GM23338 (cell line): Measurements from ENCODE around the gene KSR2. TPM values are rescaled to one million over a fixed set of nuclear protein-coding genes. Genes with fewer than 3 reads are reported as not detected.
"Not testable (repeated sequence)": the region's sequence is repeated elsewhere in the genome, so short reads cannot be mapped to it uniquely, and the experiment has no call there.

ENCODE experiments used
- ATAC-seq: fragments of 200-7000 bp; cut with Tn5 transposase; 3 replicates; pipeline ENCODE4 v1.9.1; 2020
- DNase-seq: peaks from one replicate; pipeline ENCODE4 v3.0.0-alpha.2; 2015; ENCODE audit warnings: low spot score
- H2AFZ ChIP-seq: fragments of 200-600 bp; sonication (generic); 2 replicates; pipeline ENCODE4 v1.8.0; 2016; ENCODE audit warnings: antibody characterized with exemption, mild to moderate bottlenecking, moderate library complexity
- H3F3A ChIP-seq: fragments of 200-600 bp; sonication (generic); replicated peaks from 2 replicates; pipeline ENCODE4 v1.8.0; 2017; ENCODE audit warnings: antibody characterized with exemption, mixed run types, low read depth
- H3K27ac ChIP-seq: fragments of 200-600 bp; sonication (generic); 2 replicates; pipeline ENCODE4 v1.6.1; 2016; ENCODE audit warnings: low read depth
- H3K27me3 ChIP-seq: fragments of 200-600 bp; sonication (generic); 2 replicates; pipeline ENCODE4 v1.8.0; 2016; ENCODE audit warnings: mild to moderate bottlenecking, mixed run types, moderate library complexity; ENCODE audit not compliant: insufficient read depth
- H3K36me3 ChIP-seq: fragments of 200-600 bp; sonication (generic); 2 replicates; pipeline ENCODE4 v1.8.0; 2016; ENCODE audit warnings: mild to moderate bottlenecking; ENCODE audit not compliant: insufficient read depth
- H3K4me1 ChIP-seq: fragments of 200-600 bp; sonication (generic); 2 replicates; pipeline ENCODE4 v1.8.0; 2016; ENCODE audit warnings: mild to moderate bottlenecking, moderate library complexity; ENCODE audit not compliant: insufficient read depth
- H3K4me2 ChIP-seq: fragments of 200-600 bp; sonication (generic); 2 replicates; pipeline ENCODE4 v1.7.1; 2017; ENCODE audit warnings: mixed run types
- H3K4me3 ChIP-seq: fragments of 200-600 bp; sonication (generic); 2 replicates; pipeline ENCODE4 v1.6.1; 2016; ENCODE audit warnings: mixed run types
- H3K79me2 ChIP-seq: fragments of 200-600 bp; sonication (generic); replicated peaks from 2 replicates; pipeline ENCODE4 v1.8.0; 2017; ENCODE audit warnings: mild to moderate bottlenecking; ENCODE audit not compliant: insufficient read depth
- H3K9me2 ChIP-seq: fragments of 200-600 bp; sonication (generic); 2 replicates; pipeline ENCODE4 v1.8.0; 2017; ENCODE audit not compliant: insufficient read depth
- H4K20me1 ChIP-seq: fragments of 200-600 bp; sonication (generic); replicated peaks from 2 replicates; pipeline ENCODE4 v1.8.0; 2017; ENCODE audit warnings: mild to moderate bottlenecking; ENCODE audit not compliant: insufficient read depth
- H3K27ac Mint-ChIP-seq: 2 replicates; pipeline ENCODE4 v1.8.0; 2020; ENCODE audit warnings: inconsistent platforms, mild to moderate bottlenecking, moderate library complexity, mixed read lengths
- H3K27me3 Mint-ChIP-seq: 3 replicates; pipeline ENCODE4 v1.8.0; 2022; ENCODE audit warnings: low read depth, mild to moderate bottlenecking, moderate library complexity, mixed read lengths, inconsistent platforms; ENCODE audit not compliant: insufficient read depth, poor library complexity
- H3K36me3 Mint-ChIP-seq: 3 replicates; pipeline ENCODE4 v1.8.0; 2021; ENCODE audit warnings: low read depth, mild to moderate bottlenecking, inconsistent platforms, moderate library complexity, mixed read lengths
- H3K4me1 Mint-ChIP-seq: 3 replicates; pipeline ENCODE4 v1.8.0; 2020; ENCODE audit warnings: mild to moderate bottlenecking, inconsistent platforms, mixed read lengths
- H3K4me3 Mint-ChIP-seq: 3 replicates; pipeline ENCODE4 v1.8.0; 2021; ENCODE audit warnings: moderate library complexity, mild to moderate bottlenecking, inconsistent platforms, mixed read lengths
- H3K9me3 Mint-ChIP-seq: 3 replicates; pipeline ENCODE4 v1.8.0; 2020; ENCODE audit warnings: moderate library complexity, mild to moderate bottlenecking, inconsistent platforms, mixed read lengths
- EZH2phosphoT487 ChIP-seq: fragments of 200-600 bp; sonication (generic); IDR thresholded peaks from one replicate; pipeline ENCODE4 v1.8.1; 2018; ENCODE audit warnings: antibody characterized with exemption; ENCODE audit not compliant: unreplicated experiment
- NANOG ChIP-seq: IDR thresholded peaks from 2 replicates; pipeline ENCODE4 v1.6.1; 2016; ENCODE audit warnings: antibody characterized with exemption, borderline replicate concordance
- POLR2AphosphoS5 ChIP-seq: IDR thresholded peaks from 2 replicates; pipeline ENCODE4 v1.6.1; 2016; ENCODE audit warnings: antibody characterized with exemption, low read depth
- STAT1 ChIP-seq: IDR thresholded peaks from one replicate; pipeline ENCODE4 v1.6.1; 2016; ENCODE audit warnings: antibody characterized with exemption; ENCODE audit not compliant: unreplicated experiment
- ZNF114 ChIP-seq: fragments of 250-450 bp; sonication (Bioruptor Pico); IDR thresholded peaks from 2 replicates; pipeline ENCODE4 v1.5.0; 2020; ENCODE audit warnings: mild to moderate bottlenecking, moderate library complexity
- ZNF331 ChIP-seq: fragments of 250-450 bp; sonication (Bioruptor Pico); IDR thresholded peaks from 2 replicates; pipeline ENCODE4 v1.5.0; 2020; ENCODE audit warnings: low read depth, mild to moderate bottlenecking, moderate library complexity
- polyA plus RNA-seq: library from polyadenylated mRNA; unstranded; fragments of >200 nt; fragmentation: Nextera tagmentation; extraction: Ambion mirVana; gene quantifications from 2 replicates; pipeline ENCODE4 v1.2.1, GENCODE V29; 2016
- total RNA-seq: library from RNA; depleted of rRNA; stranded (reverse); fragments of >200 nt; shearing (Covaris generic); gene quantifications from 2 replicates; pipeline ENCODE4 v1.2.3, GENCODE V29; 2014
- TF ChIP-seq, protein P1 (sequence below): fragments of 250-450 bp; sonication (Bioruptor Pico); IDR thresholded peaks from 2 replicates; pipeline ENCODE4 v1.5.0; 2020; ENCODE audit warnings: mild to moderate bottlenecking, moderate library complexity
- TF ChIP-seq, protein P2 (sequence below): IDR thresholded peaks from one replicate; pipeline ENCODE4 v1.6.1; 2018; ENCODE audit warnings: antibody characterized with exemption; ENCODE audit not compliant: unreplicated experiment
- TF ChIP-seq, protein P3 (sequence below): IDR thresholded peaks from 2 replicates; pipeline ENCODE4 v1.6.1; 2016; ENCODE audit warnings: antibody characterized with exemption
- TF ChIP-seq, protein P4 (sequence below), 2 experiments: fragments of 200-600 bp in 1 of 2; sonication (generic) in 1 of 2; conservative IDR thresholded peaks; 2 replicates each; pipeline versions ENCODE4 v1.5.1 to v1.6.1; 2016 to 2017; ENCODE audit warnings: antibody characterized with exemption in 2 of 2, low read depth in 2 of 2, mild to moderate bottlenecking in 2 of 2, moderate library complexity in 1 of 2

The KSR2 gene
- total and polyA plus RNA-seq, 2 experiments from 2014 or later = 1.1 to 2.7 TPM

DNA sequence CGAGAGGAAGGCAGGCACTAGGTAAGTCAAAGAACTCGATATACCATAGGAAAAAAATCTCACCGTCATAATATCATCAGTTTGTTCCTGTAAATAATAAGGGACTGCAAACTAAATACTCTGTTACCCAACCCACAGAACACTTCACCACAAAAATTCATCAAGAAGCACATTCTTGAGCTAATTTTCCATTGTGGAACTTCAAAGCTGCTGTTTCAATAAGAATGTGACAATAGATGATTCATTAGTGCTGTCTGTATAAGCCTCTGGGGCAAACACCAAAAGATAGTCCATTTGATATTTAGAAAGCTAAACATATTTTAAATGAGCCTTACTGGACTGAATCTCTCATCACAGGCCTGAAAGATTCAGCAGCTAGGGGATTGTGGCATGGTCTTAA is 219.4 kb downstream of the KSR2 start:
- Mint-ChIP-seq H3K27me3 (no peaks in the 10 kb centered on the region), H3K27ac (no peak overlapping the region)
- TF ChIP-seq STAT1 = no peak
- no peak for TF ChIP-seq POLR2AphosphoS5
- no peak for TF ChIP-seq ZNF114 (CRISPR knock-in tag)
- TF ChIP-seq ZNF331 (CRISPR knock-in tag) = no peak
- TF ChIP-seq, protein P1, sequence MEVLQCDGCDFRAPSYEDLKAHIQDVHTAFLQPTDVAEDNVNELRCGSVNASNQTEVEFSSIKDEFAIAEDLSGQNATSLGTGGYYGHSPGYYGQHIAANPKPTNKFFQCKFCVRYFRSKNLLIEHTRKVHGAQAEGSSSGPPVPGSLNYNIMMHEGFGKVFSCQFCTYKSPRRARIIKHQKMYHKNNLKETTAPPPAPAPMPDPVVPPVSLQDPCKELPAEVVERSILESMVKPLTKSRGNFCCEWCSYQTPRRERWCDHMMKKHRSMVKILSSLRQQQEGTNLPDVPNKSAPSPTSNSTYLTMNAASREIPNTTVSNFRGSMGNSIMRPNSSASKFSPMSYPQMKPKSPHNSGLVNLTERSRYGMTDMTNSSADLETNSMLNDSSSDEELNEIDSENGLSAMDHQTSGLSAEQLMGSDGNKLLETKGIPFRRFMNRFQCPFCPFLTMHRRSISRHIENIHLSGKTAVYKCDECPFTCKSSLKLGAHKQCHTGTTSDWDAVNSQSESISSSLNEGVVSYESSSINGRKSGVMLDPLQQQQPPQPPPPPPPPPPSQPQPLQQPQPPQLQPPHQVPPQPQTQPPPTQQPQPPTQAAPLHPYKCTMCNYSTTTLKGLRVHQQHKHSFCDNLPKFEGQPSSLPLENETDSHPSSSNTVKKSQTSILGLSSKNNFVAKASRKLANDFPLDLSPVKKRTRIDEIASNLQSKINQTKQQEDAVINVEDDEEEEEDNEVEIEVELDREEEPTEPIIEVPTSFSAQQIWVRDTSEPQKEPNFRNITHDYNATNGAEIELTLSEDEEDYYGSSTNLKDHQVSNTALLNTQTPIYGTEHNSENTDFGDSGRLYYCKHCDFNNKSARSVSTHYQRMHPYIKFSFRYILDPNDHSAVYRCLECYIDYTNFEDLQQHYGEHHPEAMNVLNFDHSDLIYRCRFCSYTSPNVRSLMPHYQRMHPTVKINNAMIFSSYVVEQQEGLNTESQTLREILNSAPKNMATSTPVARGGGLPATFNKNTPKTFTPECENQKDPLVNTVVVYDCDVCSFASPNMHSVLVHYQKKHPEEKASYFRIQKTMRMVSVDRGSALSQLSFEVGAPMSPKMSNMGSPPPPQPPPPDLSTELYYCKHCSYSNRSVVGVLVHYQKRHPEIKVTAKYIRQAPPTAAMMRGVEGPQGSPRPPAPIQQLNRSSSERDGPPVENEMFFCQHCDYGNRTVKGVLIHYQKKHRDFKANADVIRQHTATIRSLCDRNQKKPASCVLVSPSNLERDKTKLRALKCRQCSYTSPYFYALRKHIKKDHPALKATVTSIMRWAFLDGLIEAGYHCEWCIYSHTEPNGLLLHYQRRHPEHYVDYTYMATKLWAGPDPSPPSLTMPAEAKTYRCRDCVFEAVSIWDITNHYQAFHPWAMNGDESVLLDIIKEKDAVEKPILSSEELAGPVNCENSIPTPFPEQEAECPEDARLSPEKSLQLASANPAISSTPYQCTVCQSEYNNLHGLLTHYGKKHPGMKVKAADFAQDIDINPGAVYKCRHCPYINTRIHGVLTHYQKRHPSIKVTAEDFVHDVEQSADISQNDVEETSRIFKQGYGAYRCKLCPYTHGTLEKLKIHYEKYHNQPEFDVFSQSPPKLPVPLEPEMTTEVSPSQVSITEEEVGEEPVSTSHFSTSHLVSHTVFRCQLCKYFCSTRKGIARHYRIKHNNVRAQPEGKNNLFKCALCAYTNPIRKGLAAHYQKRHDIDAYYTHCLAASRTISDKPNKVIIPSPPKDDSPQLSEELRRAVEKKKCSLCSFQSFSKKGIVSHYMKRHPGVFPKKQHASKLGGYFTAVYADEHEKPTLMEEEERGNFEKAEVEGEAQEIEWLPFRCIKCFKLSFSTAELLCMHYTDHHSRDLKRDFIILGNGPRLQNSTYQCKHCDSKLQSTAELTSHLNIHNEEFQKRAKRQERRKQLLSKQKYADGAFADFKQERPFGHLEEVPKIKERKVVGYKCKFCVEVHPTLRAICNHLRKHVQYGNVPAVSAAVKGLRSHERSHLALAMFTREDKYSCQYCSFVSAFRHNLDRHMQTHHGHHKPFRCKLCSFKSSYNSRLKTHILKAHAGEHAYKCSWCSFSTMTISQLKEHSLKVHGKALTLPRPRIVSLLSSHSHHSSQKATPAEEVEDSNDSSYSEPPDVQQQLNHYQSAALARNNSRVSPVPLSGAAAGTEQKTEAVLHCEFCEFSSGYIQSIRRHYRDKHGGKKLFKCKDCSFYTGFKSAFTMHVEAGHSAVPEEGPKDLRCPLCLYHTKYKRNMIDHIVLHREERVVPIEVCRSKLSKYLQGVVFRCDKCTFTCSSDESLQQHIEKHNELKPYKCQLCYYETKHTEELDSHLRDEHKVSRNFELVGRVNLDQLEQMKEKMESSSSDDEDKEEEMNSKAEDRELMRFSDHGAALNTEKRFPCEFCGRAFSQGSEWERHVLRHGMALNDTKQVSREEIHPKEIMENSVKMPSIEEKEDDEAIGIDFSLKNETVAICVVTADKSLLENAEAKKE (CRISPR knock-in tag) = no peak
- TF ChIP-seq, protein P2, sequence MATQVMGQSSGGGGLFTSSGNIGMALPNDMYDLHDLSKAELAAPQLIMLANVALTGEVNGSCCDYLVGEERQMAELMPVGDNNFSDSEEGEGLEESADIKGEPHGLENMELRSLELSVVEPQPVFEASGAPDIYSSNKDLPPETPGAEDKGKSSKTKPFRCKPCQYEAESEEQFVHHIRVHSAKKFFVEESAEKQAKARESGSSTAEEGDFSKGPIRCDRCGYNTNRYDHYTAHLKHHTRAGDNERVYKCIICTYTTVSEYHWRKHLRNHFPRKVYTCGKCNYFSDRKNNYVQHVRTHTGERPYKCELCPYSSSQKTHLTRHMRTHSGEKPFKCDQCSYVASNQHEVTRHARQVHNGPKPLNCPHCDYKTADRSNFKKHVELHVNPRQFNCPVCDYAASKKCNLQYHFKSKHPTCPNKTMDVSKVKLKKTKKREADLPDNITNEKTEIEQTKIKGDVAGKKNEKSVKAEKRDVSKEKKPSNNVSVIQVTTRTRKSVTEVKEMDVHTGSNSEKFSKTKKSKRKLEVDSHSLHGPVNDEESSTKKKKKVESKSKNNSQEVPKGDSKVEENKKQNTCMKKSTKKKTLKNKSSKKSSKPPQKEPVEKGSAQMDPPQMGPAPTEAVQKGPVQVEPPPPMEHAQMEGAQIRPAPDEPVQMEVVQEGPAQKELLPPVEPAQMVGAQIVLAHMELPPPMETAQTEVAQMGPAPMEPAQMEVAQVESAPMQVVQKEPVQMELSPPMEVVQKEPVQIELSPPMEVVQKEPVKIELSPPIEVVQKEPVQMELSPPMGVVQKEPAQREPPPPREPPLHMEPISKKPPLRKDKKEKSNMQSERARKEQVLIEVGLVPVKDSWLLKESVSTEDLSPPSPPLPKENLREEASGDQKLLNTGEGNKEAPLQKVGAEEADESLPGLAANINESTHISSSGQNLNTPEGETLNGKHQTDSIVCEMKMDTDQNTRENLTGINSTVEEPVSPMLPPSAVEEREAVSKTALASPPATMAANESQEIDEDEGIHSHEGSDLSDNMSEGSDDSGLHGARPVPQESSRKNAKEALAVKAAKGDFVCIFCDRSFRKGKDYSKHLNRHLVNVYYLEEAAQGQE = no peak
- TF ChIP-seq NANOG = no peak
- TF ChIP-seq, protein P3, sequence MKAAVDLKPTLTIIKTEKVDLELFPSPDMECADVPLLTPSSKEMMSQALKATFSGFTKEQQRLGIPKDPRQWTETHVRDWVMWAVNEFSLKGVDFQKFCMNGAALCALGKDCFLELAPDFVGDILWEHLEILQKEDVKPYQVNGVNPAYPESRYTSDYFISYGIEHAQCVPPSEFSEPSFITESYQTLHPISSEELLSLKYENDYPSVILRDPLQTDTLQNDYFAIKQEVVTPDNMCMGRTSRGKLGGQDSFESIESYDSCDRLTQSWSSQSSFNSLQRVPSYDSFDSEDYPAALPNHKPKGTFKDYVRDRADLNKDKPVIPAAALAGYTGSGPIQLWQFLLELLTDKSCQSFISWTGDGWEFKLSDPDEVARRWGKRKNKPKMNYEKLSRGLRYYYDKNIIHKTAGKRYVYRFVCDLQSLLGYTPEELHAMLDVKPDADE = no peak
- no peak for TF ChIP-seq EZH2phosphoT487
- TF ChIP-seq, protein P4, sequence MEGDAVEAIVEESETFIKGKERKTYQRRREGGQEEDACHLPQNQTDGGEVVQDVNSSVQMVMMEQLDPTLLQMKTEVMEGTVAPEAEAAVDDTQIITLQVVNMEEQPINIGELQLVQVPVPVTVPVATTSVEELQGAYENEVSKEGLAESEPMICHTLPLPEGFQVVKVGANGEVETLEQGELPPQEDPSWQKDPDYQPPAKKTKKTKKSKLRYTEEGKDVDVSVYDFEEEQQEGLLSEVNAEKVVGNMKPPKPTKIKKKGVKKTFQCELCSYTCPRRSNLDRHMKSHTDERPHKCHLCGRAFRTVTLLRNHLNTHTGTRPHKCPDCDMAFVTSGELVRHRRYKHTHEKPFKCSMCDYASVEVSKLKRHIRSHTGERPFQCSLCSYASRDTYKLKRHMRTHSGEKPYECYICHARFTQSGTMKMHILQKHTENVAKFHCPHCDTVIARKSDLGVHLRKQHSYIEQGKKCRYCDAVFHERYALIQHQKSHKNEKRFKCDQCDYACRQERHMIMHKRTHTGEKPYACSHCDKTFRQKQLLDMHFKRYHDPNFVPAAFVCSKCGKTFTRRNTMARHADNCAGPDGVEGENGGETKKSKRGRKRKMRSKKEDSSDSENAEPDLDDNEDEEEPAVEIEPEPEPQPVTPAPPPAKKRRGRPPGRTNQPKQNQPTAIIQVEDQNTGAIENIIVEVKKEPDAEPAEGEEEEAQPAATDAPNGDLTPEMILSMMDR (conservative IDR thresholded peaks at IDR 0.05; ENCODE audit: low read depth in 2 of 2) = no peak

DNA sequence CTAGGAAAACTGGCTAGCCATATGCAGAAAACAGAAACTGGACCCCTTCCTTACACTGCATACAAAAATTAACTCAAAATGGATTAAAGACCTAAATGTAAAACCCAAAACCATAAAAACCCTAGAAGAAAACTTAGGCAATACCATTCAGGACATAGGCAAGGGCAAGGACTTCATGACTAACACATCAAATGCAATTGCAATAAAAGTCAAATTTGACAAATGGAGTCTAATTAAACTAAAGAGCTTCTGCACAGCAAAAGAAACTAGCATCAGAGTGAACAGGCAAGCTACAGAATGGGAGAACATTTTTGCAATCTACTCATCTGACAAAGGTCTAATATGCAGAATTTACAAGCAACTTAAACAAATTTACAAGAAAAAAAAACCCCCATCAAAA is 222.4 kb downstream of the KSR2 start:
- not testable (repeated sequence) for H3K4me3 ChIP-seq, H3K36me3 Mint-ChIP-seq, H3K9me3 Mint-ChIP-seq, H3K4me2 ChIP-seq, H3K36me3 ChIP-seq, H3K27me3 Mint-ChIP-seq, H3K27me3 ChIP-seq, H3K27ac Mint-ChIP-seq, H3K4me1 Mint-ChIP-seq, H4K20me1 ChIP-seq, H3K27ac ChIP-seq, DNase-seq, H2AFZ ChIP-seq, H3K9me2 ChIP-seq, H3K4me3 Mint-ChIP-seq, H3F3A ChIP-seq, H3K4me1 ChIP-seq, H3K79me2 ChIP-seq, ATAC-seq

More for the DNA sequence above, 219.4 kb downstream of the KSR2 start:
- Mint-ChIP-seq H3K36me3 (no peaks in the 10 kb centered on the region), H3K4me3 (no peak overlapping the region), H3K4me1 (no peaks in the 10 kb centered on the region), H3K9me3 (peaks cover 2% of the 10 kb centered on the region; the same call in 2 of the 3 replicates)
- Histone ChIP-seq H3K27me3 (no peaks in the 10 kb centered on the region), H2AFZ (no peak overlapping the region), H3K36me3 (no peaks in the 10 kb centered on the region), H3K79me2 (no peaks in the 10 kb centered on the region), H3K4me1 (no peaks in the 10 kb centered on the region), H4K20me1 (no peaks in the 10 kb centered on the region), H3K4me3 (no peak overlapping the region), H3K27ac (no peak overlapping the region), H3F3A (no peaks in the 10 kb centered on the region), H3K4me2 (no peak overlapping the region), H3K9me2 (no peaks in the 10 kb centered on the region)
- DNase-seq (no peak), ATAC-seq (no peak)
